Measurements from ENCODE around the gene TBC1D23. TPM values are rescaled to one million over a fixed set of nuclear protein-coding genes. Genes with fewer than 3 reads are reported as not detected.
"Not testable (repeated sequence)": the region's sequence is repeated elsewhere in the genome, so short reads cannot be mapped to it uniquely, and the experiment has no call there.

The TBC1D23 gene
- total RNA-seq, 1 experiment from 2014 or later, result 33.0 TPM

GRCh38 chr3:100329800-100330489 lies 69.2 kb downstream of the TBC1D23 start:
- in situ Hi-C loops (cut with HindIII; ENCODE audit: low pct_unique_long_range_greater_than_20kb, low sequenced_read_pairs), result no loop called here
- no peak for DNase-seq (ENCODE audit: low read depth, low spot score)

GRCh38 chr3:100330651-100331050 lies 69.9 kb downstream of the TBC1D23 start:
- in situ Hi-C loops (cut with HindIII; ENCODE audit: low pct_unique_long_range_greater_than_20kb, low sequenced_read_pairs), result no loop called here
- DNase-seq (ENCODE audit: low read depth, low spot score), result no peak

- DNase-seq (ENCODE audit: low read depth, low spot score), result no peak
- in situ Hi-C loops (cut with HindIII; ENCODE audit: low pct_unique_long_range_greater_than_20kb, low sequenced_read_pairs), result no loop called here
Measured at GRCh38 chr3:100331660-100332059, 70.9 kb downstream of the TBC1D23 start.

GRCh38 chr3:100333051-100333450 lies 72.3 kb downstream of the TBC1D23 start:
- in situ Hi-C loops (cut with HindIII; ENCODE audit: low pct_unique_long_range_greater_than_20kb, low sequenced_read_pairs), result no loop called here

GRCh38 chr3:100333970-100334487 lies 73.2 kb downstream of the TBC1D23 start:
- in situ Hi-C loops (cut with HindIII; ENCODE audit: low pct_unique_long_range_greater_than_20kb, low sequenced_read_pairs), result no loop called here
- no peak for DNase-seq (ENCODE audit: low read depth, low spot score)

More at GRCh38 chr3:100333051-100333450, 72.3 kb downstream of the TBC1D23 start:
- no peak for DNase-seq (ENCODE audit: low read depth, low spot score)

GRCh38 chr3:100334488-100335351 lies 73.9 kb downstream of the TBC1D23 start, which contains the start of gene NIT2:
Gene NIT2, plus strand, starts transcription at chr3:100334757. Its CDS starts 35 bp downstream, at chr3:100334792.
- DNase-seq (ENCODE audit: low read depth, low spot score), result peak; percentile 82
- in situ Hi-C loops (cut with HindIII; ENCODE audit: low pct_unique_long_range_greater_than_20kb, low sequenced_read_pairs), result no loop called here

- peak; percentile 17 for DNase-seq (ENCODE audit: low read depth, low spot score)
- in situ Hi-C loops (cut with HindIII; ENCODE audit: low pct_unique_long_range_greater_than_20kb, low sequenced_read_pairs), result no loop called here
Measured at GRCh38 chr3:100335434-100335833, 74.6 kb downstream of the TBC1D23 start.

GRCh38 chr3:100336229-100336628 lies 75.4 kb downstream of the TBC1D23 start:
- DNase-seq (ENCODE audit: low read depth, low spot score); in situ Hi-C loops (cut with HindIII; ENCODE audit: low pct_unique_long_range_greater_than_20kb, low sequenced_read_pairs): not testable (repeated sequence)

- in situ Hi-C loops (cut with HindIII; ENCODE audit: low pct_unique_long_range_greater_than_20kb, low sequenced_read_pairs), result no loop called here
- DNase-seq (ENCODE audit: low read depth, low spot score), result no peak
Measured at GRCh38 chr3:100338911-100339310, 78.1 kb downstream of the TBC1D23 start.

- in situ Hi-C loops (cut with HindIII; ENCODE audit: low pct_unique_long_range_greater_than_20kb, low sequenced_read_pairs), result no loop called here
Measured at GRCh38 chr3:100339786-100340185, 79.0 kb downstream of the TBC1D23 start.

GRCh38 chr3:100340527-100340926 lies 79.7 kb downstream of the TBC1D23 start:
- DNase-seq (ENCODE audit: low read depth, low spot score), result no peak
- in situ Hi-C loops (cut with HindIII; ENCODE audit: low pct_unique_long_range_greater_than_20kb, low sequenced_read_pairs), result no loop called here

More at GRCh38 chr3:100339786-100340185, 79.0 kb downstream of the TBC1D23 start:
- DNase-seq (ENCODE audit: low read depth, low spot score), result no peak

GRCh38 chr3:100348727-100349126 lies 87.9 kb downstream of the TBC1D23 start:
- in situ Hi-C loops (cut with HindIII; ENCODE audit: low pct_unique_long_range_greater_than_20kb, low sequenced_read_pairs), result no loop called here
- DNase-seq (ENCODE audit: low read depth, low spot score), result no peak

- DNase-seq (ENCODE audit: low read depth, low spot score); in situ Hi-C loops (cut with HindIII; ENCODE audit: low pct_unique_long_range_greater_than_20kb, low sequenced_read_pairs): not testable (repeated sequence)
Measured at GRCh38 chr3:100351770-100352169, 91.0 kb downstream of the TBC1D23 start.

GRCh38 chr3:100352296-100353231 lies 91.8 kb downstream of the TBC1D23 start:
- in situ Hi-C loops (cut with HindIII; ENCODE audit: low pct_unique_long_range_greater_than_20kb, low sequenced_read_pairs), result no loop called here
- DNase-seq (ENCODE audit: low read depth, low spot score), result peak; percentile 13

GRCh38 chr3:100354850-100355249 lies 94.1 kb downstream of the TBC1D23 start:
- no peak for DNase-seq (ENCODE audit: low read depth, low spot score)
- in situ Hi-C loops (cut with HindIII; ENCODE audit: low pct_unique_long_range_greater_than_20kb, low sequenced_read_pairs), result no loop called here

- in situ Hi-C loops (cut with HindIII; ENCODE audit: low pct_unique_long_range_greater_than_20kb, low sequenced_read_pairs), result no loop called here
- DNase-seq (ENCODE audit: low read depth, low spot score), result no peak
Measured at GRCh38 chr3:100358413-100358812, 97.6 kb downstream of the TBC1D23 start.

- no peak for DNase-seq (ENCODE audit: low read depth, low spot score)
- in situ Hi-C loops (cut with HindIII; ENCODE audit: low pct_unique_long_range_greater_than_20kb, low sequenced_read_pairs), result no loop called here
Measured at GRCh38 chr3:100359035-100359434, 98.2 kb downstream of the TBC1D23 start.
